ENCODE data around the gene ATRNL1.

ATRNL1 gene

DNA sequence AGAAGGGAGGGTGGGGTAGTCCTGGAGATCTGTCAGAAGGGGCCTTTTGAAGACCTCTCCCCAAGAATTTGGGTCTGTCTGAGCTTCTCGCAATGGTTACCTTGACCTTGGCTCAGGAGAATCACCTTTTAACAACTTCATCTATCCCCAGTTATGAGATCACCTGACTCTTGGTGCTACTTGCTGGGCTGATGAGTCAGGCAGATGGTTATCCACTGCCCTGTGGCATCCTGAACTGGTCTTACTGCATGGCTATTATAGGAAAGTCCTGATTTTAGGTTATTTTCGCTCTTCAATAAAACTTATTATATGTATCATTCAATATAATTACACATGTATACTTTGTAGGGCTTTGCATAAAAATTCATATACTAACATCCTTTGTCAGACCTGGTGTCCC is 905.1 kb downstream of the ATRNL1 start:
- DNase-seq: no peak

Data from CD4-positive, alpha-beta T cell treated with Interleukin-21 for 1 hour (primary cell).